ENCODE measurements around the gene GPHB5.

DNA sequence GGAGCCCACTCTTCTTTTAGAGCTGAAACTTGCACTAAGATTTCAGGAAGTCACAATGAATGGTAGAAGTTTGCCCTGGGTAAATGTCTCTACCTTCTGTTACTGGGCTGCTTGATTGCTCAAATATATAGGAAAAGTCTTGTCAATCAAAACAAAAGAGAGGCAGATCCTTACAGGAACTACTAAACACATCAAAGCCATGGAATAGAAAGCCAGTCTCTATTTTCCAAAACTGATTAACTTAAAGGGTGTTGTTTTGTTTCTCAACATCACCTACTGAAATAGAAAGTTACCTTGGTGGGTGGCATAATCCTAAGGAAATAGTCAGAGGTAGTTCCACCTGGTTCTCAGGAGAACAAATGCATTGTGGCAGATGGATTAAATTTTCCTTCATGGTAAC lies at the start of gene GPHB5:
- TF ChIP-seq, protein P1, sequence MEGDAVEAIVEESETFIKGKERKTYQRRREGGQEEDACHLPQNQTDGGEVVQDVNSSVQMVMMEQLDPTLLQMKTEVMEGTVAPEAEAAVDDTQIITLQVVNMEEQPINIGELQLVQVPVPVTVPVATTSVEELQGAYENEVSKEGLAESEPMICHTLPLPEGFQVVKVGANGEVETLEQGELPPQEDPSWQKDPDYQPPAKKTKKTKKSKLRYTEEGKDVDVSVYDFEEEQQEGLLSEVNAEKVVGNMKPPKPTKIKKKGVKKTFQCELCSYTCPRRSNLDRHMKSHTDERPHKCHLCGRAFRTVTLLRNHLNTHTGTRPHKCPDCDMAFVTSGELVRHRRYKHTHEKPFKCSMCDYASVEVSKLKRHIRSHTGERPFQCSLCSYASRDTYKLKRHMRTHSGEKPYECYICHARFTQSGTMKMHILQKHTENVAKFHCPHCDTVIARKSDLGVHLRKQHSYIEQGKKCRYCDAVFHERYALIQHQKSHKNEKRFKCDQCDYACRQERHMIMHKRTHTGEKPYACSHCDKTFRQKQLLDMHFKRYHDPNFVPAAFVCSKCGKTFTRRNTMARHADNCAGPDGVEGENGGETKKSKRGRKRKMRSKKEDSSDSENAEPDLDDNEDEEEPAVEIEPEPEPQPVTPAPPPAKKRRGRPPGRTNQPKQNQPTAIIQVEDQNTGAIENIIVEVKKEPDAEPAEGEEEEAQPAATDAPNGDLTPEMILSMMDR (IDR thresholded peaks at IDR 0.05) = no peak
- no peak for TF ChIP-seq POLR2AphosphoS5 (IDR thresholded peaks at IDR 0.05)
- no peak for TF ChIP-seq POLR2A (IDR thresholded peaks at IDR 0.05)

Measured in stomach (tissue), 4 donors.